ENCODE data around the gene PCYT1A. TPM values are rescaled to one million over a fixed set of nuclear protein-coding genes. Genes with fewer than 3 reads are reported as not detected.
"Not testable (repeated sequence)": the region's sequence is repeated elsewhere in the genome, so short reads cannot be mapped to it uniquely, and the experiment has no call there.

The PCYT1A gene
- total and polyA plus RNA-seq, 4 donors, result 30.4 to 41.7 (median 38.8) TPM

DNA sequence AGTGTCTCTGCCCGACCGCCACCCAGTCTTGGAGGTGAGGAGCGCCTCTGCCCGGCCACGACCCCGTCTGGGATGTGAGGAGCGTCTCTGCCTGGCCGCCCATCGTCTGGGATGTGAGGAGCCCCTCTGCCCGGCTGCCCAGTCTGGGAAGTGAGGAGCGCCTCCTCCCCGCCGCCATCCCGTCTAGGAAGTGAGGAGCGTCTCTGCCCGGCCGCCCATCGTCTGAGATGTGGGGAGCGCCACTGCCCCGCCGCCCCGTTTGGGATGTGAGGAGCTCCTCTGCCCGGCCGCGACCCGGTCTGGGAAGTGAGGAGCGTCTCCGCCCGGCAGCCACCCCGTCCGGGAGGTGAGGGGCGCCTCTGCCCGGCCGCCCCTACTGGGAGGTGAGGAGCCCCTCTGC is 43.4 kb downstream of the PCYT1A start:
- not testable (repeated sequence) for DNase-seq (ENCODE audit: low read depth in 4 of 6, low spot score in 6 of 6); H3K27ac ChIP-seq (ENCODE audit: low read depth, low read length); H3K4me1 ChIP-seq (ENCODE audit: control insufficient read depth, insufficient read depth, low read length); H3K27me3 ChIP-seq (ENCODE audit: control insufficient read depth, insufficient read depth, low read length); H3K9me3 ChIP-seq (ENCODE audit: control insufficient read depth, insufficient read depth, low read length); H3K4me3 ChIP-seq (ENCODE audit: low read depth, low read length)
- WGBS (ENCODE audit: insufficient coverage), result 99% methylated on average over 19 of the region's 34 CpGs
- H3K36me3 ChIP-seq (ENCODE audit: control insufficient read depth, insufficient read depth, low read length), result peaks cover 52% of the 10 kb centered on the region

DNA sequence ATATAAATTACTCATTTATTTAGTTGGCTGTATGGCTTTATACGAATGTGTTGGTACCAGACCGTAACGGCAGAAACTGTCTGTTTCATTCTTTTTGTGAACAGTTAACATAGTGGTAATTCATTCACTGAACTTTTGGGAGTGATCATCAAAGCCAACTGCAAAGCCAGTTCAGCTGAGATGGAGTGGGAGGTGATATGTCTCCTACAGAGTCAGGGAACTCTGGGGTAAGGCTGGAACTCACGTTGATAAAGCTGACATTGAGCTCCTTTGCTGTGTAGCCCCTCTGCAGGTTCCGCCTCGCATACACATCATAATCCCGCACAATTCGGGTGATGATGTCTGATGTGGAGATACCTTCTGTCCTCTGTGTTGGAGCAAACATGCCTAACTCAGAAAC is 45.8 kb downstream of the PCYT1A start:
- H3K36me3 ChIP-seq (ENCODE audit: control insufficient read depth, insufficient read depth, low read length), result peaks cover 56% of the 10 kb centered on the region
- no peaks in the 10 kb centered on the region for H3K27me3 ChIP-seq (ENCODE audit: control insufficient read depth, insufficient read depth, low read length)
- DNase-seq (ENCODE audit: low read depth in 4 of 6, low spot score in 6 of 6), result no peak
- H3K4me3 ChIP-seq (ENCODE audit: low read depth, low read length), result no peak overlapping the region
- H3K27ac ChIP-seq (ENCODE audit: low read depth, low read length), result no peak overlapping the region
- H3K9me3 ChIP-seq (ENCODE audit: control insufficient read depth, insufficient read depth, low read length), result no peaks in the 10 kb centered on the region
- no CpG with 5 or more reads among the region's 8 CpGs for WGBS (ENCODE audit: insufficient coverage)
- H3K4me1 ChIP-seq (ENCODE audit: control insufficient read depth, insufficient read depth, low read length), result no peaks in the 10 kb centered on the region

DNA sequence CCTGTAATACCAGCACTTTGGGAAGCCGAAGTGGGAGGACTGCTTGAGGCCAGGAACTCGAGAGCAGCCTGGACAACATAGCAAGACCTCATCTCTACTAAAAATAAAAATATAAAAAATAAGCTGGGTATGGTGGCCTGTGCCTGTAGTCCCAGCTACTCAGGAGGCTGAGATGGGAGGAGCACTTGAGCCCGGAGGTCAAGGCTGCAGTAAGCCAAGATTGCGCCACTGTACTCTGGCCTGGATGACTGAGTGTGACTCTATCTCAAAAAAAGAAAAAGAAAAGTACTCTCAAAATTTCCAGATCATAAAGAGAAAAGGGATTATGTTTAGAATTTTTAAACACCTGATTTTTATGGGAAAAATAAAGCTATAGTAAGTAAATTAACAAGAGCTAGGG is 47.1 kb downstream of the PCYT1A start:
- Histone ChIP-seq H3K4me1 (ENCODE audit: control insufficient read depth, insufficient read depth, low read length) (no peaks in the 10 kb centered on the region), H3K4me3 (ENCODE audit: low read depth, low read length) (no peak overlapping the region), H3K27ac (ENCODE audit: low read depth, low read length) (no peak overlapping the region), H3K9me3 (ENCODE audit: control insufficient read depth, insufficient read depth, low read length) (no peaks in the 10 kb centered on the region), H3K36me3 (ENCODE audit: control insufficient read depth, insufficient read depth, low read length) (peaks cover 55% of the 10 kb centered on the region), H3K27me3 (ENCODE audit: control insufficient read depth, insufficient read depth, low read length) (no peaks in the 10 kb centered on the region)
- DNase-seq (ENCODE audit: low read depth in 4 of 6, low spot score in 6 of 6), result no peak
- WGBS (ENCODE audit: insufficient coverage), result no CpG with 5 or more reads among the region's 4 CpGs

DNA sequence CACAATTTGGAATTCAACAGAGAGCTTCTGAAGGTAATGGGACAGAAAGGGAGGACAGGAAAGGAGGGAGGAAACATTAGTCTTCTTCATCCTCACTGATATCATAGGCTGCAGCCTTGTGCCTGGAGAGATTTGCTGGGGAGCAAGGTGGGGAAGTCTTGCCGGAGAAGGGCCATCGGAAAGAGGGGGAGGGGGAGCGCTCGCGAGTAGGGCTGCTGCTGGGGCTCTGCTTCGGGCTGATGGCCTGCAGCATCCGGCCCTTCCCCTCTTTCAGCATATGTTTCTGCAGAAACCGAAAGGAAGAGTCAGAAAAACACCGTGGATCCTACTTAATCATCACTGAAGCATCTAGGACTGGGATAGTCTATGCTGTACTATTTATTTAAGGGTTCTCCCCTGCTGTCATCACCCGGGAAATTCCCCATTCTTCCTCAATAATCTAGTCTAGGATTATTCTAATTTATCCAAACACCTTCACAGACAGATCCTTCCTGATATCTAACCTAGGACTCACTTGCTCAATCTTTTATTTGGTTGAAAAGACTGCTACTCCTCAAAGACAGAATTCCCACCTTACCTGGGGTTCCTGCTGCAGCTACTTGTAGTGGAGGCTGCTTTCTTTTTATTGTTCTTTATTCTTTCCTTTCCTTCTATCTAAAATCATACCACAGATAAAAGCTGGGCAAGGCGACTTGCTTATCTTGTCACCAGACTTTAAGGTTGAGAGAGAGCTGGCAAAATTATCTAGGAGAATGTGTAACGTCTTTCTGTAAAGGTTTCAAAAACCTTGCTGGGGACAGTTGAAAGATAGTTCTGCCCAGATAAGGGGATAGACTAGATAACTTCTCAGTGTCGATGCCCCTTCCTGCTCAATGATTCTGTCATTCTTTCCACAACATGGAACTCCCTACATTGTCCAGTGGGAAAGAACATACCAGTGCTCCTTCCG is 48.6 kb downstream of the PCYT1A start:
- Histone ChIP-seq H3K9me3 (ENCODE audit: control insufficient read depth, insufficient read depth, low read length) (no peaks in the 10 kb centered on the region), H3K36me3 (ENCODE audit: control insufficient read depth, insufficient read depth, low read length) (peaks cover 48% of the 10 kb centered on the region), H3K4me1 (ENCODE audit: control insufficient read depth, insufficient read depth, low read length) (no peaks in the 10 kb centered on the region), H3K27me3 (ENCODE audit: control insufficient read depth, insufficient read depth, low read length) (no peaks in the 10 kb centered on the region), H3K27ac (ENCODE audit: low read depth, low read length) (no peak overlapping the region), H3K4me3 (ENCODE audit: low read depth, low read length) (no peak overlapping the region)
- no peak for DNase-seq (ENCODE audit: low read depth in 4 of 6, low spot score in 6 of 6)
- 77% methylated on average over 9 of the region's 14 CpGs for WGBS (ENCODE audit: insufficient coverage)

DNA sequence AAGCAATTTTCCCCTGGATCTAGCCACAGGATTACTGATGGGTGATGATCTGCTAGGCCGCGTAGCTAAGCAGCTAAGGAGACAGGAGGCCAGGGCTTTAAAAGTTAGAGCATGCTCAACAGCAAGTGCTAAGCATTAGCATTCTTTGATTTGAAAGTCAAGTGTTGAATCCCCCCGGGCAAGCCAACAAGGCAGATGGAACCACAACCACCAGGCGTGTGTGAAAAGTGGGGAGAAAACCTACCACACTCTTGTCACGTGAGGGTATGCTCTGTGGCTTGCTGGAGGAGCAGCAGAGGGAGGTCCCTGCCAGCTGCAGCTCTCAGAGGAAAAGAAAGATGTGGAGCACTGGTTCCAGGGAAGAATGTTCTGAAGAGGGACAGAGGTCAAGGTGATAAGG is 50.3 kb downstream of the PCYT1A start:
- Histone ChIP-seq H3K4me1 (ENCODE audit: control insufficient read depth, insufficient read depth, low read length) (no peaks in the 10 kb centered on the region), H3K27ac (ENCODE audit: low read depth, low read length) (no peak overlapping the region), H3K27me3 (ENCODE audit: control insufficient read depth, insufficient read depth, low read length) (no peaks in the 10 kb centered on the region), H3K36me3 (ENCODE audit: control insufficient read depth, insufficient read depth, low read length) (peaks cover 52% of the 10 kb centered on the region), H3K4me3 (ENCODE audit: low read depth, low read length) (no peak overlapping the region), H3K9me3 (ENCODE audit: control insufficient read depth, insufficient read depth, low read length) (no peaks in the 10 kb centered on the region)
- peak in 1 of 6 donors; percentile 59 for DNase-seq (ENCODE audit: low read depth in 4 of 6, low spot score in 6 of 6)
- 86% methylated on average over 2 of the region's 5 CpGs for WGBS (ENCODE audit: insufficient coverage)

DNA sequence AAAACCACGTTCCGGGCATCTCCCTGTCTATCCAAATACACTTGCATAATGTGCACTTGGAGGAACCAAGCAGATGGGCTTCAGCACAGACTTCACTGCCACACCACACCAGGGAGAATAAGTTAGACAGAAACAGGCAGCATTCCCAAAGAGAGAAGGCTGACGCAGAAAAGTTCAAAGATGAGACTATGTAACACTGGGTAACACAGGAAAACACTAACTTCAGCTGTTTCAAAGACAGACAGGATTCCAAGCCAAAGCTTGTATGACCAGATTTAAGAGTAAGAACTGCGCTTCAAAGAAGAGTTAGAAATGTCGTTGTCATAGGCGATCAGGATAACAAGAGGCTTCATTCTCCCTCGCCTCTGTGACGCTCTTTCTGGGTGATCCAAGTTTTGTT is 51.3 kb downstream of the PCYT1A start:
- no peak overlapping the region for H3K27ac ChIP-seq (ENCODE audit: low read depth, low read length)
- H3K9me3 ChIP-seq (ENCODE audit: control insufficient read depth, insufficient read depth, low read length), result no peaks in the 10 kb centered on the region
- 71% methylated on average over 5 of the region's 8 CpGs for WGBS (ENCODE audit: insufficient coverage)
- H3K36me3 ChIP-seq (ENCODE audit: control insufficient read depth, insufficient read depth, low read length), result peaks cover 50% of the 10 kb centered on the region
- H3K4me3 ChIP-seq (ENCODE audit: low read depth, low read length), result no peak overlapping the region
- DNase-seq (ENCODE audit: low read depth in 4 of 6, low spot score in 6 of 6), result peak in 1 of 6 donors; percentile 67
- no peaks in the 10 kb centered on the region for H3K27me3 ChIP-seq (ENCODE audit: control insufficient read depth, insufficient read depth, low read length)
- H3K4me1 ChIP-seq (ENCODE audit: control insufficient read depth, insufficient read depth, low read length), result no peaks in the 10 kb centered on the region

DNA sequence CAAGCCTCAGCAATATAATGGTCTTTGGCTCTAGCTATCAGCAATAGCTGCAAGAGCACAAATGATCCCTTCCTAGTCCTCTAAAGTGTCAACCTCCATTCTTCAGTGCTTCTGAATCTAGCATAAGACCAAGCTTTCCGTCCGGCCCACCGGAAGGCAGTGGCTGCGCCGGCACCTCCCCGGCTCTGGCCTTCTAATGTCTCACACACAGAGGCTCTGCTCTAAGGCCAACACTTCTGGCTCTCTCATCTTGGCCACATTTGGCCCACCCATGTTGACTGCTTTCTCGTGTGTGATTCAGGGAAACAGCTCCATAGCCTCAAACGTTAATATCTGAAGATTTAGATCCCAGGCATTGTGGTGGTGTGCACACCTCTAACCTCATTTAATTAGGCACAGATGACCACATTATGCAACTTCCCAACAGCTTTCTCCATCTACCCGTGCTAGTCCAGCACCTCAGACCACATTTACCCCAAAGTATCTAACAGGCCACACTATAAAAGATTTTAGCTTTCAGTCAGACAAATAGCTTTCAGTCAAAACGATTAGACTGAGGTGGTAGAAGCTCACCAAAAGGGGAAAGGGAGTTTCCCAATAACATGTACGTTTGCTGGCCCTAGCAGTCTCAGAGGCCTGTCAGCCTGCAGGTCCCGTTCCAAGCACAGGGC is 51.9 kb downstream of the PCYT1A start:
- H3K9me3 ChIP-seq (ENCODE audit: control insufficient read depth, insufficient read depth, low read length), result no peaks in the 10 kb centered on the region
- no peak overlapping the region for H3K4me3 ChIP-seq (ENCODE audit: low read depth, low read length)
- peaks cover 45% of the 10 kb centered on the region for H3K36me3 ChIP-seq (ENCODE audit: control insufficient read depth, insufficient read depth, low read length)
- H3K27me3 ChIP-seq (ENCODE audit: control insufficient read depth, insufficient read depth, low read length), result no peaks in the 10 kb centered on the region
- H3K4me1 ChIP-seq (ENCODE audit: control insufficient read depth, insufficient read depth, low read length), result no peaks in the 10 kb centered on the region
- WGBS (ENCODE audit: insufficient coverage), result 84% methylated on average over 10 of the region's 12 CpGs
- no peak for DNase-seq (ENCODE audit: low read depth in 4 of 6, low spot score in 6 of 6)
- no peak overlapping the region for H3K27ac ChIP-seq (ENCODE audit: low read depth, low read length)

DNA sequence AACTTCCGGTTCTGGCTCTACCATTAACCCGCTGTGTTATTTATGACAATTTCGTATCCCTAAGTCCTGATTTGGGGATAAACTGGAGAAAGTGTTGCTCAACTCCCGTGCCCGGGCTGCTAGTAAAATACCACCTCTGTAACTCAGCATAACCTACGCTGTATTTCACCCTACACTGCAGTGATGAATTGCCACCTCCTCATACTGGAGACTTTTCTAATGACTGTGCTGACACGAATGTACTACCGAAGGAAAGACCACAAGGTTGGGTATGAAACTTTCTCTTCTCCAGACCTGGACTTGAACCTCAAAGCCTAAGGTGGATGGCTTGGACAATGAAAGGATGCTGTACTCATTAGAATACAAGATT is 54.7 kb downstream of the PCYT1A start:
- H3K4me3 ChIP-seq (ENCODE audit: low read depth, low read length), result no peak overlapping the region
- H3K27me3 ChIP-seq (ENCODE audit: control insufficient read depth, insufficient read depth, low read length), result no peaks in the 10 kb centered on the region
- 100% methylated on average over 1 of the region's 8 CpGs for WGBS (ENCODE audit: insufficient coverage)
- no peaks in the 10 kb centered on the region for H3K9me3 ChIP-seq (ENCODE audit: control insufficient read depth, insufficient read depth, low read length)
- no peak overlapping the region for H3K27ac ChIP-seq (ENCODE audit: low read depth, low read length)
- DNase-seq (ENCODE audit: low read depth in 4 of 6, low spot score in 6 of 6), result no peak
- H3K36me3 ChIP-seq (ENCODE audit: control insufficient read depth, insufficient read depth, low read length), result peaks cover 34% of the 10 kb centered on the region
- peaks cover 5% of the 10 kb centered on the region for H3K4me1 ChIP-seq (ENCODE audit: control insufficient read depth, insufficient read depth, low read length)

DNA sequence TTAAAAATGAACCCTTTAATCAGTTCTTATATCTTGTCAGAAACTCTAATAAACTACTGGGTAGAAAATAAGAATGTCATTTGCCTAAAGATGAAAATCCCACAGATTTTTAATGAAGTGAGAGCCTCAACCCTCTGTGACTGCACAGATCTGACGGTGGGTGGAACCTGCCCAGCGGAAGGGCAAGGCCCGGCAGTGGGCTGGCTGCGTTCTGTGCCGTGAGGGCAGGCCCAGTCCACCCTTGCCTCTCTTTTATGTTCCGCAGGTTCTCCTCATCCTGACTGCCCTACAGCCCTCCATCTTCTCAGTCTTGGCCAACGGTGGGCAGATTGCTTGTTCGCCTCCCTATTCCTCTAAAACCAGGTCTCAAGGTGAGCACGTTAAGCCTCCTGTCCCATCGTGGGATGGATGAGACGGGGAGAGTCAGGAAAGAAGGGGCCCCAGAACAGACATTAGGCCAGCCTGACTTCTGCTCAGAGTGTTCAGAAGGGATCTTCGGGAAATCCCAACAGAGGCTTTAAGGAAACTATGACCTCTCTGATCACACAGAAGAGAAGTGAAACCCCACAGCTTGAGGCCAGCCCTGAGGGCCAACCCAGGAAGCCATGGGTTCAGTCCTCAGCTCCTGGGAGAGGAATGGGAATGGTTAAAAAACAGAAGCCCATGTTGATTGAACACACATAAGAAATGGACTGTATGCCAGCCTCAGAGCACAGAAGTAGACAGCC is 55.2 kb downstream of the PCYT1A start:
- no peak overlapping the region for H3K4me3 ChIP-seq (ENCODE audit: low read depth, low read length)
- DNase-seq (ENCODE audit: low read depth in 4 of 6, low spot score in 6 of 6), result no peak
- 91% methylated on average over 9 of the region's 12 CpGs for WGBS (ENCODE audit: insufficient coverage)
- no peaks in the 10 kb centered on the region for H3K27me3 ChIP-seq (ENCODE audit: control insufficient read depth, insufficient read depth, low read length)
- peaks cover 35% of the 10 kb centered on the region for H3K36me3 ChIP-seq (ENCODE audit: control insufficient read depth, insufficient read depth, low read length)
- H3K9me3 ChIP-seq (ENCODE audit: control insufficient read depth, insufficient read depth, low read length), result no peaks in the 10 kb centered on the region
- H3K4me1 ChIP-seq (ENCODE audit: control insufficient read depth, insufficient read depth, low read length), result peaks cover 5% of the 10 kb centered on the region
- no peak overlapping the region for H3K27ac ChIP-seq (ENCODE audit: low read depth, low read length)
